ENCODE results near the gene TNFRSF25.
"Not testable (repeated sequence)": the region's sequence is repeated elsewhere in the genome, so short reads cannot be mapped to it uniquely, and the experiment has no call there.

The TNFRSF25 gene

DNA sequence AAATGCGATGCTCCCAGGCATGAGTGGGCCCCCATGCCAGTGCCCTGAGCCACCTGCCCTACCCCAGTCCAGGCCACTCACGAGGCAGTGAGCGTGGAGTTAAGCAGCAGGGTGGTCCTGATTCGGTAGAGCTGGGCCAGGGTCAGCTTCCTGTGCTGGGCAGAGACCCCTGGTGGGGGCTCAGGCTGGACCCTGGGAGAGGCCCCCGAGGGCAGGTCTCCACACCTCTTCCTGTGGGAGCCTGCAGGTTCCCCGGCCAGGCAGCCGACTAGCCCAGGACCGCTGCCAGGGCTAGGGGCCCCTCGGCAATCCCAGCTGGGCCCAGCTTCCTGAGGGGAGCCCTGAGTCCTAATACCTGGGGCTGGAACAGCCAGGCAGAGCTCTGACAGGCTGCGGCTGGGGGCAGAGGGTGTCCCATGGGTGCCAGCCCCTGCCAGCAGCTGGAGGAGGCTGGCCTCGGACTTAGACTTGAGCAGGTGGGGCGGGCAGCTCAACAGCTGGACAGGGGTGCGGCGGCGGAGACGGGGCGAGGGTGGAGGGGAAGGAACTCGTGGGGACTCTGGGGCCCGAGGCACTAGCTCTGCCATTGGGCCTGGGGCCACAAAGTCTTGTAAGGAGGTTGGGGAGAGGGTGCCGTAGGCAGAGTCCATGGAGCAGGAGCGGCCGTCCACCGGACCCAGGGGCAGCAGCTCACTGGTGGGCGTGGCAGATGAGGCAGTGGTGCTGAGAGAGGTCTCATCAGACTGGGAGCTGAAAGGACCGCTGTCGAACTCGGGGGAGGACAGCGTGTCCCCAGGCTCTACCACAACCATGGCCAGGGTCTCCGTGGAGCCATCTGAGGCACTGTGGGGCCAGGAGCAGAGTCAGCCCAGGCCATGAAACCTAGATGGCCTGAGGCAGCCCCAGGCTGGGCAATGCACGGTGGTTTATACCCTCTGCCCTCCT lies 2.0 kb upstream of the TNFRSF25 start:
- no peak for DNase-seq

DNA sequence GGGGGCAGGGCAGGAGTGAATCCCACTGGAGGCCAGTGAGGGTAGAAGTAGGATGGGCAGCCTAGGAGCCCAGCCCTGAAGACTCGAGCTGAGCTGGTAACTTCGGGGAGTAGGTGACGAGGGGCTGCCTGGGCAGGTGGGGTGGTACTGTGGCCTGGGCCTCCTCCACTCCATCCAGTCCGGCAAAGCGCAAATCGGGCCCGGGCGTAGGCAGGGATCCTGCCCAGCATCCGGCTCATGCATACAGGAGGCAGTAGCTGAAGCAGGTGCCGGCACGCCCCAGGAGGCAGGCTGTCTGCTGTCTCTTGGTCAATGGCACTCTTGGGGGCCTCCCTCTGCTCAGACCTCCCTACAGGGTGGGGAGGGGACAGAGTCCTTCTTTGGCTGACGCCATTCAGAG lies 1.3 kb upstream of the TNFRSF25 start:
- DNase-seq: no peak

DNA sequence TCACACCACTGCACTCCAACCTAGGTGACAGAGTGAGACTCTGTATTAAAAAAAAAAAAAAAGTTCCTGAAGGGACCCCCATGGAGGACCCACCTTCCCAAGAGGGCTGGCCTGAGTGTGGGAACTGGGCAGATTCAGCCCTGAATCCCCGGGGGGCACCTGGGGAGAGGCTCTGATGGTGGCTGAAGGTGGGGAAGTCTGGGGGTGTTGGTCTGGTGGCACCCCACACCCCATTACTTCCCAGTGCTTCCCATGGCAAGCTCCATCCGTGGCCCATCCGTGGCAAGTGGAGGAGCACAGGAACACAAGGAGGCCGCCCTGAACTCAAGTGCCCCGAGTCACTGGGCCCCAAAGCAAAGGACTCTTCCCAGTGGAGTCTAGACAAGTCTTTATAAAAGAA lies 778 bp upstream of the TNFRSF25 start:
- DNase-seq: no peak

DNA sequence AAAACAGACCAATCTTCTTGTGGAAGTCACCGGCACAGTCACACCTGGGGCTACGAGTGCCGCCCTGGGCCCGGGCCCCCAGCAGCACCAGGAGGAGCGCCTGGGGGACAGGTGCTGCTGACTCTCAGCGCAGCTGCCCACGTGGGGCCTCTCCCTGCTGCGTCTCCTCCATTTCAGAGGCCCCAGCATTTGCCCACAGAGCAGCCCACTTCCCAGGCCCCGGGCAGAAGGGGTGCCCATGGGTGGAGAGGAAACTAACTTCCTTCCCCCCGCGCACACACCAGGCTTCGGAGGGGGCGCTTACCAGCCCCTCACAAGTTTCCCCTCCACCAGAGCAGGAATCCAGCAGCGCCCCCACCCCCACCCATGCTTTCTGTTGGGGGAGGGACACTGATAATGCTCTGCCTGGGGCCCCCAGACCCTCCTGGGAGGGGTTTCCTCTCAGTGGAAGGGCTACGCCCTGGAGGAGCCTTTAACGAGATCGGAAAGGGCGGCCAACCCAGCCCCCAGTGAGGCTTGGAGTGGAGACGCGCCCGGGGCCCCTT lies 440 bp downstream of the TNFRSF25 start:
- DNase-seq: no peak

DNA sequence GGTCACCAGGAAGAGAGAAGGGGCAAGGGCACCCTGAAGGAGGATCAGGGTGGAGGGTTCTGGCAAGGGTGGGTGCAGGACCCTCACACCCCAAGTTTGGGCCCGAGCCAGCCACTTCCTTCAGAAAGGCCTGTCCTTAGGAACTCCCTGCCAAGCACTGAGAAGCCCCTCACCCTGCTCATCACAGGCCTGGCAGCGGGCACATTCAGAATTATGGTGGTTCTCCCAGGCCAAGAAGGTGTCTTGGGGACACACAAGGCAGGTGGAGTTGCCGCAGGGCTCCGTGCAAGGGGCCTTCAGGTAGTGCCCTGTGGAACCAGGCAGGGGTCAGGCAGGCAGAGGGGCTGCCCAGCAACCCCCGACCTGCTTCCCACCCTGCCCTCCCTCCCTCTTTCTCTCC lies 1.1 kb downstream of the TNFRSF25 start:
- no peak for DNase-seq

DNA sequence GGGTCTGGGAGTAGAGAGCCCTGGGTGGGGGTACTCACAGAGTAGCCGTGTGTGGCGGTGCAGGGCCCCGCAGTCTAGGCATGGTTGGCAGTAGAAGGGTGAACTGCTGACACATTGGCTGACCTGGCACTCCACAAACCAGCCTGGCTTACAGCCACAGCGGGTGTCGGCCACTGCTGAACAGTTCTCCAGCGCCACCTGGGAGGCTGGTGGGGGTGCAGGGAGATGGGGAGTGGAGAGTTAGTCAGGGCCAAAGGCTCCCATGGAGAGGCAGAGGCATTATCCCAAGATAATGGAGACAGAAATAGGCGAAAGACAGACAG lies 1.5 kb downstream of the TNFRSF25 start:
- DNase-seq: no peak

DNA sequence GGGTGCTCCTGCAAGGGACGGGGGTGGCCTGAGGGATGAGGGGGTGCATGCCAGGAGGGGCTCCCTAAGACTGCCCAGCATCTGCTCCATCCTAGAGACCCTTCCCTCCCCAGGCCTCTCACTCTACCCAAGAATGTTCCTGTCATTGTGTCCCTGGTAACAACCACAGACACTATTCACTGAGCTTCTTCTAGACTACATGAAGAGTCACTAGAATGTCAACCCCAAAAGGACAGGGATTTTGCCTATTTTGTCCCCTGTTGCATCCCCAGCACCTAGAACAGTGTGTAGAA lies 2.9 kb downstream of the TNFRSF25 start:
- no peak for DNase-seq

DNA sequence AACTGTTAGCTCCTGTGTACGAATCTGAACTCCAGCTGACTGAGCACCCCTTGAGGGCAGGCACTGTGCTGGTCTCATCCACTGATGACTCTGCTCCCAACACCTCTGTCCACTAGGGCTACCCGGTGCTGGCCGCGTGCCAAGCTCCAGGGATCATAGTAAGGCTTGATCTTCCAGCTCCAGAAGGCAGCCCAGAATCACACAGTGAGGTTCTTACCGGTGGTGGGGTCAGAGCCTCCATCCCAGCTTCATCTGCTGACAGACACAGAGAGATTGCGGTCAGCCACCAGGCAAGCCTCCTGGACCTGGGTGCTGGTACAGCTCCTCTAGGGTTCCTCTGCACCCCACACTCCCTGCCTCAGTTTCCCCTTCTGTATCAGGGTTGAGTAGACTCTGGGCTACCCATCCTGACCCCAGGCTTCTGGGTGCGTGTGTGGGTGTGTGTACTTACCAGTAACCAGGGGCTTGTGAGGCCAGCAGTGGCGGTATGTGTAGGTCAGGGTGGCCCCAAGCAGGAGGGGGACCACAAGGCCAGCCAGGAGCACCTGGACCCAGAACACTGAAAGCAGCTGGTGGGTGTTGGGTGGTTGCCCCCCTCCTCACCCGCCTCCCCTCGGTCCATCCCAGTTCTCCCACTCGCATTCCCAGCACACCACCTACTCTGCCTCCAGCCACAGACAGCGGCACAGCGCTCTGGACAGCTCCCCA lies 3.4 kb downstream of the TNFRSF25 start:
- no peak for DNase-seq

DNA sequence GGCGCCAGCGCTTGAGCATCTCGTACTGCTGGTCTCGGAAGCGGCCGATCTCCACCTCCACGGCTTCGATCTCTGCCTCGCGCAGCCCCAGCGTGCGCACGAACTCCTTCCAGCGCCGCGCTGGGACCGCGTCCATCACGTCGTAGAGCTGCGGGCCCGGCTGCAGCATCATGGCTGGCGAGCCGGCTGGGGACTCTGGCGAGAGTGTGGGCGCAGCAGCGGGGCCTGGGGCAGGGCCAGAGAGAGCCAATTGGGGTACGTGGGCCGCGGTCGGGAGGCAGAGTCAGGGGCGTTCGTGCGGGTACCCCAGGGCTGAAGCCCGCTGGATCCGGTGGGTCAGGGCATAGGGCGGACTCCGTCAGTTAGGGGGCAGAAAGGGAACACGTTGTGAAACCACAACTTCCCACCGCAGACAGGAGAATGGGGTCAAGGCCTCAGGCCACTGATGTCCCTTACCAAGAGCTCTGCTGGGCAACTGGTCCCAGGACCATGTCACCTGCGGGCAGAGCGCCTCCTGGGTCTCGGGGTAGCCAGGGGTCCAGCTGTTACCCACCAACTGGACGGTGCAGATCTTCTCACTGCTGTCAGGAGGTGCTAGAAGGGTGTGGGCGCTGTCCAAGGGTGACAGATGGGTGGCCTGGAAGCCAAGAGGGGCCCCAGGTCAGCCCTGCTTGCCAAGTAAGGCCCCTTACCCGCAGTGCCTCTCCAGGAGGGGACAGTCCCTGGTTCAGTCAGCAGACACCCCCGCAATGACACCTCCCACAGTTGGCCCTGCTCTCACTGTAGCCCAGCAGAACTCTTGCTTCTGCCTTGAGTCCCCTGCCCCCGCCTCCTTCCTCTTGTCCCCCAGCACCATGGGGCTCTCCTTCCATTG lies 4.2 kb downstream of the TNFRSF25 start:
- no peak for DNase-seq

DNA sequence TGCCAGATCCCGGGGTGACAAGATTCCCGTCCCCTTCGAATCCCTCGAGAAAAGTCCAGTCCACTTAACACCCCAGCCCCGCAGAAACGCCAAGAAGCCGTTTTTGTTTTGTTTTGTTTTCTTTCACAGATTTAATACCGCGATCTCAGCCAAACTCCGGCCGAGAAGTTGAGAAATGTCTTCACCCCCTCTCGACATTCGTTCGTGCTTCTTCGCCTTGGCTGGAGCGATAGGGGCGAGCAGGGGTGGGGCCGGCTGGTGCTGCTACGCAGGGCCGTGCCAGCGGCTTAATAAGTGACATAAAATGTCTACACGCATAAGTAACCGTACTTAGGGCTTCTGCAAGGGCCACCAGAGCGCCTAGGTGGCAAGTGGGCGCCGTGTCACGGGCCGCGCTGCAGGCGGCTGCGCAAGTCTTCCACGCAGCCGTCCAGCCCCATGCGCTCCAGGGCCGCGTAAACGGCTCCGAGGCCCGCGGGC lies 4.9 kb downstream of the TNFRSF25 start:
- DNase-seq: no peak

DNA sequence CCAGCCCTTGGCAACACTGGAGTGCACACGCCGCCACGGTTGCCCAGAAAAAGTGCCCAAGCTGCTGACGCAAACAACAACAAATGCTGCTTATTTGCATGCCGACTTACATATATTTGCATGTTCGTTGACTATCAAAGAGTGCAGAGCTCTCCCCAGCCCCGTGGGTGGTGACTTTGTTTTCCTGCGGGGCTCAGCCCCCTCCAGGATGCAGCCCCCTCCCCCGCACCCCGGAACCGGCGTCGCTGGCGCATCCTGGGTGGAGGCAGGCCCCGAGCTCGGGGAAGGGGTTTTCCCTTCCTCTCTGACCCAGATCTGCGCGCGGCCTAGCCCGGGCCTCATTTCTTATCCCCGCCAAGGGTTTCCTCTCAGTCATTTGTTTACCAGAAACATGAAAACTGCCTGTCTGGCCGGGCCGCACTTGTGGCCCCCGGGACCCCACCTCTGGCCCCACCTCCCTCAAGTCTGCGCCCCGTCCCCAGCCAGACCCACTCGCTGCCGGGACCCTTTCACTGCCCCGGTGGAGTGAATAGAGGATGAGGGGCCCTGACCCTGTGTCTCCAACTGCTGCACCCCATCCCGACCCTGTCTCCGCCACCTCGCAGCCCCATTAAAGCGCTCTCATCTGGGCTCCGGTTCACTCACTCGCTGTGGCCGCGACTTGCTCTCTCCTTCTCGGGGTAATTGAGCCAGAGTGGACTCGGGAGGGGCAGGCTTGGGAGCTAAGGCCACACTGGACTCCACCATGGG lies 5.5 kb downstream of the TNFRSF25 start:
- no peak for DNase-seq

DNA sequence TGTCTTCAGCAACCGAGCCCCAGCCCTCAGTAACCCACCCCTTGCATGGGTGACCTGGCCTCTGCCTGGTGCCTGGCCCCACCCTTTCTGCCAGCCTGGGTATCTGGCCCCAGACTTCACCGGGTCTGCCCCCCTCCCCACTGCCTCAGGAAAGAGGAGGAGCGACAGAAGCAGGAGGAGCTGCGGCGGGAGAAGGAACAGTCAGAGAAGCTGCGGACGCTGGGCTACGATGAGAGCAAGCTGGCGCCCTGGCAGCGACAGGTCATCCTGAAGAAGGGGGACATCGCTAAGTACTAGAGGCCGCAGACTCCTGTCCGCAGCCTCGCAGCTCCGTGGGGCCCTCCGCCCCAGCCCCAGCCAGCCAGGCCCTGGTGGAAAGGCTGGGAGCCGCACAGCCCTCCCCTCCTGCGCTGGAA lies 6.1 kb downstream of the TNFRSF25 start:
- DNase-seq: no peak

DNA sequence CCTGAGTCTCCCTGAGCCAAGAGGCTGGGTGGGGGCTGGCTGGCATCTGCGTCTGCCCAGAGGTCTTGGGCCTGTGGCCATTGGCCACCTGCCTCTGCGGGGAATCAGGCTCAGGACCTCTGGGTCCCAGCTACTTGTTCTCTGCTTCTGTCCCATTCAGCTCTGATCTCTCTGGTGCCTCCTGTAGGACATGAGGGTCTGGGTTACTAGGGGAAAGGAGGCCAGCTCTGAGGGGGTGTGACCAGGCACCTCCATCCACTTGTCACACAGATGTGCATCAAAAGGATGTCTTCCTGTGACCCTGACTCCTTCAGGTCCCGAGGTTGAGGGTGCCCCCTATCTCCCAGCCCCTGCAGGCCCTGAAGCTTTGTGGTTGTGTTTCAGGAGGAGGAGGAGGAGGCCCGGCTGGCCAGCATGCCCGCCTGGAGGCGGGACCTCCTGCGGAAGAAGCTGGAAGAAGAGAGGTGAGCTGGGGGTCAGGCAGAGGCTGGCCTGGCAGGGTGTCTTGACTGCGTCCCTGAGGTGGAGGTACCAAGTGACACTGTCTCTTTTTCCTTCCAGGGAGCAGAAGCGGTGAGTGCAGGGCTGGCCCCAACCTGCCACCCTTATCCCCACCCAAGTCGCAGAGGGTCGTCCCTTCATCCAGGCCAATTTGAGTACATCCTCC lies 9.0 kb downstream of the TNFRSF25 start:
- DNase-seq: no peak

DNA sequence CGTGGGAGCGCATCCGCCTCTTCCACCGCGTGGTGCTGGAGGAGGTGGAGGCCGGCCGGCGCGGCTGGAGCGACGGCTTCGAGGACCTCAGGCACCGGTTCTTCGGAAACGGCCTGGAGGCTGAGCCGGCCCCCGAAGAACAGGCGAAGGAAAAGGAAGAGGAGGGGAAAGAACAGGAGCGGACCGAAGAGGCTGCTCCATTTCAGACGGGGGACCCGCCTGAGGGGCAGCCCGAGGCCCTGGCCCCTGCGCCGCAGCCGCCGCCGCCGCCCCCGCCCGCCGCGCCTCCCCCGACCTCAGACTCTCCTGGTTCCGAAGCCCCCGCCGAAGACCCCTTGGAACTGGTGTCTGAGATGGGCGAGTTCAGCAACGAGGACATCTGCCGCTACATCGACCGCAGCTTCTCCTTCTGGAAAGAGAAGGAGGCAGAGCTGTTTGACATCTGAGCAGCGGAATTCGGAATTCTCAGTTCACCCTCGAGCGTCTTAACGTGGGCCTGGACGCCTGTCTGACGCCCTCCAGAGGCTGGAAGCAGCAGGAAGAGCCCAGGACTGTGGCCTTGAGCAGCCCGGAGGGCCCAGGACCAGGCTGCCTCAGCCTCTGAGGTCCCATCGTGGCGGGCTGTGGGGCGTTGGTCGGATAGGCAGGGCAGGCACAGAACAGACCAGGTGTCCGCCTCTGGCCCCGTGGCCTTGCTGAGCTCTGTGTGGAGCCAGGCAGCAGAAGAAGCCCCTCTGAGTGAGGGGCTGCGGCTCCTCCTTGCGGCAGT lies 10.0 kb downstream of the TNFRSF25 start:
- DNase-seq: not testable (repeated sequence)

DNA sequence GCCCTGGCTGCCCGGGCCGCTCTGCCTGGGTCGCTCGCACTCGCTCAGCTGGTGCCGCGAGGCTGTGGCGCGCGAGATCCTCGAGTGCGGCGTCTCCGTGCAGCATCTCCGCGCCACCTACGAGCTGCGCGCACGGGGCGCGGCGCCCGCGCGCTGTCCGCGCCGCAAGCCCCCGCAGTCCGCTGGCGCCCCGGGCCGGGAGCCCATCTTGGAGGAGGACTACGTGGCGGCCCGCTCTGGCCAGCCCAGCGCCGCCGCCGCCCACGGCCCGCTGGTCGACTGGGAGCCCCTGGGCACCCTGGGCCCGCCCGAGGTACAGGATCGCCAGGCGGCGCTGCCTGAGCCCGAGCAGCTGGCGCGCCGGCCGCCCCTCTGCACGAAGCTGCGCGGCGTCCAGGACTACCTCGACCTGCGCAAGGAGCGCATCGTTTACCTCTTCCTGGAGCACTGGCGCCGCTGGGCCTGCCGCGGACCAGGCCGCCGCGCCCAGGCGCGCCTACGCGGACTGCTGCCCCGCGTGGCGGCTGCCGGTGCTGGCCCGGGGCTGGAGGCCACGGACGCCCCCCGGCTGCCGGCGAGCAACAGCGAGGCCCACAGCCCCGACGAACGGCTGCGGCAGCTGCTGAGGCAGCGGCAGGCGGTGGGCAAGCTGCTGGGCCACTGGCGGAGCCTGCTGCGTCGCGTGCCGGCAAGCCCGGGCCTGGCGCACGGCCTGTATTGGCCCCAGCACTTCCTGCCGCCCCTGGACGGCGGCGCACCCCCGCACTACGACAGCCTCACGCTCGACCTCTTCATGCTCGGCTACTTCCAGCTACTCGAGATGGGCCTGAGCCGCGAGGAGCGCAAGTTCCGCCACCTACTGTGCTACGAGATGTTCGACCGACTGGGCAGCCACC lies 10.9 kb downstream of the TNFRSF25 start:
- no peak for DNase-seq

DNA sequence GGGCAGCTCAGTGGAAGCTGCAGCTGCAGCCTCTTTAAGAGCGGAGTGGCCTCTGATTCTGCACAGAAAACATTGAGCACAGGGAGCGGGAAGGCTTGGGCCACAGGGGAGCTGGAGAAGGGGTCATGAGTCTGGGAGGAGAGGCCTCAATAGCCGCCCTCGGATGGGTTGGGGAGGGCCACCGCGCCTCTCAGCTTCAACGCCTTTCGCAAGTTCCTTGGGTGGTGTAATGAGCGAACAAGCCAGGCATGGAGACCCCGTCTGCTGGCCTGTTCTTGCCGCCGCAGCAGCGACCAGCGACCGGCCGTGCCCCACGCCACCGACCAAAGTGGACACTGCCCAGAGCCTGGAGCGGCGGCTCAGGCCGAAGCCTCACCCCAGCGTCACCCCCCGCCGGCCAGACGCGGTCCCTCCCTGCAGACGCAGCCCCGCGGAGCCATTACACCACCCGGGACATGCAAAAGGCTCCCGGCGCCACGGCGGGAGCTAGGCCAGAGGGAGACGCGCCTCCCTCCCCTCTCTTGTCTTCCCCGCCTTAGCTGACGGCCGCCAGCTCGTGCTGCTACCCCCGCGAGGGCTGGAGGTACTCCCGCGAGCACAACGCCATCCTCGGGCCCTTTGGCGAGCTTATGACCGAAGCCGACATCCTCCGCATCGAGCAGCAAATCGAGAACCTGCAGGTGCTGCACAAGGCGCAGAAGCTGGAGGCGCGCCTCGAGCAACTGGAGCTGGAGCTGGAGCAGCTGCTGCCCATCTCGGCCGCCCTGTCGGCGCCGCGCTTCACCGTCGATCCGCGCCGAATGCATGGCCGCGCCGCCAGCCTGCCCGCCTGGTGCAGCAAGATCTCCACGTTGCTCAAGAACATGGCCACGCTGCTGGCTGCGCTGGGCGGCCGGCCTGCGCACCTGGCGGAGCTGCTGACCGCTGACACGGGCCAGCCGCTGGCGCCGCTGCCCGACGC lies 11.8 kb downstream of the TNFRSF25 start:
- DNase-seq: not testable (repeated sequence)

DNA sequence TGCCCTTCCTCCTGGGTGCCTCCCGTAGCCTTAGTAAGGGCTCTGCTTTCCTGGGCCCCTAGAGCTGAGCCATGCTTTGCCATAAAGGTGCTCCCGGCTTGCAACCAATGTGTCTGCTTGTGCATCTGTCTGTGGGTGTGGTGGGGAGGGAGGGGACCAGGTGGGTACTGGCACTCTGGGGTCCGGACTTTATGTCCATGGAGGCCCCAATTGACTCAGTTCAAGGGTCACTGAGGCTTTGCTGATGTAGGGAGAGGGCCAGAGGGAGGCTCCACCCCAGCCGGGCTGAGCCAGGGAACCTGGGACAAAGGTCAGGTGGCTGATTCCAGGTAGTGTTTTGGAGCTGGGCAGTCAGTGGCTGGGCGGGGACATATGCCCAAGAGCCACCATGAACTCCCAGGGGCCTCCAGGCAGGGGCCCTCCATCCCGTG lies 15.0 kb downstream of the TNFRSF25 start:
- no peak for DNase-seq

DNA sequence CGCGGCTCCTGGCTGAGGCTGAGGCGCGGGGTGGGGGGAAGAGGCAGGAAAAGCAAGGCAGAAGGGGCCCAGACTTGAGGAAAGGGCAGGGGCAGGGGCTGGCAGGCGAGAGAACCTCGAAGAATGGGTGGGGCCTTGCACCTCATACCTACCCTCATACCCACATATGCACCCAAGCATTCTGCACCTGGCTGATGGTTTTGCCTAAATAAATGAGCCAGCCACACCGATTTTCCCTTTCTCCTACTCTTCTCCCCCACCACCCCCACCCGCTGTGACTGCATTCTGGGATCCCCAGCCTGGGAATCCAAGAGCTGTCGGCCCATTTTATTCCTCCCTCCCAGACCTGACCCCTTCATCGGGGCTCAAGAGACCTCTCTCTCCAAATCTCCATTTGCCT lies 15.5 kb downstream of the TNFRSF25 start:
- DNase-seq: not testable (repeated sequence)

DNA sequence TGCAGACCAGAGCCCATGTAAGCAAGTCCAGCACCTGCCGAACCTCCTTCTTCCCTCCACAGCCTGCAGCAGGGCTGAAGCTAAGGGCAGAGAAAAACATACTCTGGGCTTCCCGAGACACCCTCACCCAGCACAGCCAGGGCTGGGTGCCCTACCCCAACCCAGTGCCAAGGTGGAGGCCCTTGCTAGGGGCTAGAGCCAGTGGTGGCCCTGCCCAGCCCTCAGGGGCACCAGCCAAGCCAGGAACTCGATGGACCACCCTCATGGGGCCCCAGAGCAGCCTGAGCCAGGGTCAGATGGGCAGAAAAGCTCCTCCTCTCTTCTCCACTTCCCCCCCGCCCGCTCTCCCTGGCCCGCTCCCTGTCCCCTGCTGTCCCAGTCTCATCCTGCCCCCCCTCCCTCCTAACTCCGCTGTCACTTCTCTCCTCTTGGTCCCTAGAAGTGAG lies 15.9 kb downstream of the TNFRSF25 start:
- no peak for DNase-seq
